HG02943 (cell line): ENCODE results near the gene SUGCT.
"Not testable (repeated sequence)": the region's sequence is repeated elsewhere in the genome, so short reads cannot be mapped to it uniquely, and the experiment has no call there.

Source experiments
- ATAC-seq: cut with Tn5 transposase; IDR thresholded peaks from one replicate; pipeline ENCODE4 v1.9.1; 2021; ENCODE audit warnings: mild to moderate bottlenecking, low read depth, moderate library complexity; ENCODE audit not compliant: unreplicated experiment

SUGCT gene

DNA sequence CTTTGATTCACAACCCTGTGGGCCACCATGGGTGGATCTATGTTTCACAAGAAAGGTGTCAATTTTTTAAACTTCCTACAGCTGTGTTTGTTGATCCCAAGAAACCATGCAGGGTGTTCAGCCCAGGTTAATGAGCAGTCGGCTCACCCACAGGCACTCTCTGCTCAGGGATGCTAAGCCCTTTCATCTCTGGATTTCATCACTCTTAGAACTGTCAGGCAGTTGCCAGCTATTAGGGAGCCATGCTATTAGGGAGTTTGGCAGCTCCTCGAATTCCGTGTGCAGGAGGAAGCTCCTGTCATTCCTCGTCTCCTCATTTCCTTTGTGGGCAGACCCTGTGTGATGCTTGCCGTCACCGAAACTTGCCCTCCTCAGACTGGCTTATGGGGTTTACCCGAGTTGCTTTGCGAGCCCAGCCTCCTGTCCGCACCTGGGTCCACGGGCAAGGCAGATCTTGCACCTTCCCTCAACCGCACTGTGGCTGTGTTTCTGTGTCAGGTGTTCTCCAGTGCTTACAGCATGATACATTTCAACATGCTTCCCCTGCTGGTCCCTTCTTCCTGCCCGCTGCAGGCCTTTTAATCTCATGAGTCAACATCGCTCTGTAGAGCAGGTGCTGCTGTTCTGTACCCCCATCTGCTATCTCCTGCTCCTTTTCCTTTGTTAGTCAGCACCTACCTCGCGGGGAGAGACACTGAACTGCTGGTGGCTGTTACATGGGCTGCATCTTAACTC lies 509.8 kb downstream of the SUGCT start:
- no peak for ATAC-seq

DNA sequence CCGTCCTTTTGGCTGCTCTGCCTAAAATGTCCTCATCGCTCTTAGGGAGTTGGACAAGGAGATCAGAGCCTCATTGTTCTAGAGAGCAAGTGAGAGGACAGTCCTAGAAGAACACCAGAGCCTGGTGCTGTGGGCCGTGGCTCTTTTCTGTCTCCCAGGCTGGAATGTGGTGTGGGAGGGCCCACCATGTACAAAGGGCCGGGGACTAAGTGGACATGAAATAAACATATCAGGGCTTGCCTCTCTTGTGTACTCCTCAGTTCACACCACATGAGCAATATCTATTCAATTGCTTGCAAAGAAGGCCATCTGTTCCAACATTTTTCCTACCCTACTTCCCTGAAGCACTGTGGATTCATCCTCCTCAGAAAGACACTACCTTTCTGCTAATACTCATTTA lies 510.4 kb downstream of the SUGCT start:
- no peak for ATAC-seq

- no peak for ATAC-seq
These were observed 511.9 kb downstream of the SUGCT start for GRCh38 chr7:40646717-40647116.

DNA sequence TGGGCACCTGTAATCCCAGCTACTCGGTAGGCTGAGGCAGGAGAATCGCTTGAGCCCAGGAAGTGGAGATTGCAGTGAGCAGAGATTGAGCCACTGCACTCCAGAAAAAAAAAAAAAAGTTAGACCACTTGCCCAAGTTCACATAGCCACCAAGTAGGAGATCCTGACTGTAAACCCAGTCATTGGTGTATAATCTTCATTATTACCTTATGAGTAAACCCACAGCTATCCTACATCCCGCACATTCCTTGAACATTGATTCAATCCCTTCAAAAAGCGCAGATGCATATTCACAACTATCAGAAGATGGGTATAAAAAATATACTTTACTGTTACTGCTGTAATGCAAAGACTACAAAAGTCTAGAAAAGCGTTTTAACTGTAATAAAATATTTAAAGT lies 512.9 kb downstream of the SUGCT start:
- no peak for ATAC-seq

DNA sequence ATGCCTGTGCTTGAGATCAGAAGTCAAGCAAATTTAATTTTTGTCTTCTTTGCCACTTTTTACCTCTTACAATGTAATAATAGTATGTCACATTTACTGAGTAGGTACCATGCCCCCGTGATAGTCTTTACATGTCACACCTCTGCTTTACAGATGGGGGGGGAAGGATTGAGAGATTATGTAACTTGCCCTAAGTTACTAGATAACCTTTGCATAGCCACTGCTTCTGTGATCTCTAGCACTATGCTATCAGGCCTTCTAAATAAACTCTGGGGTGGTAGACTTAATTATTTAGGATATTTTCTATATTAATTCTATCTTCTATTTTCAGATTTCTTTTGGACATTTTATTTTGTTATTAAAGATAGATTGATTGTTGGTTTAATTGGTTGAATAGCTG lies 514.4 kb downstream of the SUGCT start:
- no peak for ATAC-seq

GRCh38 chr7:40650903-40651302 lies 516.1 kb downstream of the SUGCT start:
- not testable (repeated sequence) for ATAC-seq

GRCh38 chr7:40654171-40654570 lies 519.4 kb downstream of the SUGCT start:
- no peak for ATAC-seq

GRCh38 chr7:40655426-40655825 lies 520.6 kb downstream of the SUGCT start:
- no peak for ATAC-seq

- no peak for ATAC-seq
These were observed 521.5 kb downstream of the SUGCT start for GRCh38 chr7:40656349-40656748.

DNA sequence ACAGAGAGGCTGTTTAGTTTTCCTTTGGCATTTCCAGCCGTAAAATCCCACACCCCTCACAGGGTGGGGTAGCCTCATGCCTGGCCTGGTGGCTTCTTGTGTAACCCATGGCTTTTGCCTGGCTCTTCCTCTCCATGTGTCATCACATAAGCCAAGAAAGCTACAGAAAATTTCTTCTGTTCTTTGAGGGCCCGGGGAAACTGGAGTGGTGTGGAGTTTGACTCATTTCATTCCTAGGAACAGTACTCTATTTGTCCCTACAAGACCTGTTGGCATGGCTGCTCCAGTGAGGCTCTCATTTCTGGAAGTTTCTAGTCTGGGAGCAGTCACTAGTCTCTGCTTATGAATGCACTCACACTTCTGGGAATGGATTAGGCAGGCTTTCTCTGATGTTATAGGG lies 523.9 kb downstream of the SUGCT start:
- no peak for ATAC-seq

GRCh38 chr7:40659231-40659630 lies 524.4 kb downstream of the SUGCT start:
- ATAC-seq = no peak

- ATAC-seq = no peak
These were observed 538.5 kb downstream of the SUGCT start for GRCh38 chr7:40673285-40673684.

- no peak for ATAC-seq
These were observed 539.5 kb downstream of the SUGCT start for GRCh38 chr7:40674316-40674715.

GRCh38 chr7:40675741-40676140 lies 540.9 kb downstream of the SUGCT start:
- ATAC-seq = no peak

GRCh38 chr7:40676221-40676620 lies 541.4 kb downstream of the SUGCT start:
- no peak for ATAC-seq

DNA sequence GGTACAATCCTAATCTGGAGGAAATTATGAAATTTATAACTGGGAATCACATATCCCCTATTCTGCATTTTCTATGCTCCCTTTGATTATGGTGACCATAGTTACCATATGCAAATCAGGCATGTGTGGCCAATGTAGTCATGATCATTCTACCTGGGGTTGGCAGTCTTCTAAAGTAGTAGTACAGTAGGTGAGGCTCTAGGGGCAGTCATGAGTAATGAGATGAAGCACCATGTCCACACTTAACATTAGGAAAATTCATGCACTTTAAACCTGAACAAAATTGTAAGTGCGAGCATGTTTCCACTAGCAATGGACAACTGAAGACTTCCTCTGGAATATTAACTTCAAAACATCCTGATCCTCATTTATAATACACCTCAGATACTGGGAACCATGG lies 545.9 kb downstream of the SUGCT start:
- peak; percentile 73 for ATAC-seq

- no peak for ATAC-seq
These were observed 547.9 kb downstream of the SUGCT start for GRCh38 chr7:40682696-40683095.

- ATAC-seq = no peak
These were observed 559.4 kb downstream of the SUGCT start for GRCh38 chr7:40694026-40694809.

DNA sequence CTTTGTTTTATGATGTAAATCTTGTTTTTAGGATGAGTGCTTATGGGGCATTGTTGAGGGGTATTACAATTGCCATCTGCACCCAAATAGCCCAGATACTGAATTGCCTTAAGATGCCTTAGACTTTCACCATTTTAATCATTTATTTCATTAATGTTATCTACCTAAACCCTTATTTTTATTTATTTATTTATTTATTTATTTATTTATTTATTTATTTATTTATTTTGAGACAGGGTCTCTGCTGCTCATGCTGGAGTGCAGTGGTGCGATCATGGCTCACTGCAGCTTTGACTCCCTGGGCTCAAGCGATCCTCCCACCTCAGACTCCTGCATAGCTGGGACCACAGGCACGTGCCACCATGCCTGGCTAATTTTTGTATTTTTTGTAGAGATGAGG lies 560.2 kb downstream of the SUGCT start:
- no peak for ATAC-seq

DNA sequence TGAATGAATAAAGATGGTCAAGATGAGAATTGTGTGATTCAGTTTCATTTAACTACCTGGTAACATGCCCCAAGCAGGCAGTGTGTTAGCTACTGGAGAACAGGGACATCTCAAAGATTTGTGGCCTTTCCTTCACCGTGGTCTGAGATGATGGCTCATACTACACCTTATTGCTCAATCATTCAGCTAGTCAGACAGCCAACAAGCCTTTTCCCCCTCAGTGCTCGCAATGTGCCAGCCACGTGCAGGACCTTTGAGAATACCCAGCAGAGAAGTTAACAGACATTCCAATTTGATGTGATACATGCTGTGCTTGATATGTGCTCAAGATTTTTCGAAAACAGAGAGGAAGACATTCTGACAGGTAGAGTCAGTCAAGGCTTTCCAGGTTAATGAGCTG lies 562.8 kb downstream of the SUGCT start:
- ATAC-seq = no peak

GRCh38 chr7:40698214-40698920 lies 563.6 kb downstream of the SUGCT start:
- ATAC-seq = no peak

GRCh38 chr7:40698921-40699260 lies 564.1 kb downstream of the SUGCT start:
- no peak for ATAC-seq
